CD4-positive, alpha-beta T cell treated with Interleukin-15 for 1 hour (primary cell): ENCODE data around the gene AGAP1.

Experiments used
- DNase-seq: peaks from one replicate; pipeline ENCODE4 v3.0.0-alpha.2; 2020

The AGAP1 gene

GRCh38 chr2:235534678-235535422 lies 41.0 kb downstream of the AGAP1 start:
- no peak for DNase-seq

GRCh38 chr2:235535423-235536130 lies 41.7 kb downstream of the AGAP1 start:
- no peak for DNase-seq

GRCh38 chr2:235536711-235537110 lies 42.9 kb downstream of the AGAP1 start:
- no peak for DNase-seq

GRCh38 chr2:235537186-235537585 lies 43.3 kb downstream of the AGAP1 start:
- DNase-seq = no peak

GRCh38 chr2:235537587-235537986 lies 43.7 kb downstream of the AGAP1 start:
- no peak for DNase-seq

- no peak for DNase-seq
Observed at GRCh38 chr2:235538144-235538639, 44.3 kb downstream of the AGAP1 start.

GRCh38 chr2:235538981-235539380 lies 45.1 kb downstream of the AGAP1 start:
- no peak for DNase-seq

- DNase-seq = no peak
Observed at GRCh38 chr2:235539773-235540172, 45.9 kb downstream of the AGAP1 start.

GRCh38 chr2:235541016-235541415 lies 47.2 kb downstream of the AGAP1 start:
- no peak for DNase-seq

- DNase-seq = no peak
Observed at GRCh38 chr2:235541838-235542549, 48.2 kb downstream of the AGAP1 start.

GRCh38 chr2:235542733-235543127 lies 48.9 kb downstream of the AGAP1 start:
- DNase-seq = no peak

- DNase-seq = no peak
Observed at GRCh38 chr2:235543128-235543750, 49.4 kb downstream of the AGAP1 start.

GRCh38 chr2:235543851-235544688 lies 50.2 kb downstream of the AGAP1 start:
- no peak for DNase-seq

GRCh38 chr2:235544689-235544969 lies 50.8 kb downstream of the AGAP1 start:
- no peak for DNase-seq

- no peak for DNase-seq
Observed at GRCh38 chr2:235545339-235546150, 51.7 kb downstream of the AGAP1 start.

GRCh38 chr2:235546151-235546435 lies 52.2 kb downstream of the AGAP1 start:
- no peak for DNase-seq

GRCh38 chr2:235546436-235546835 lies 52.6 kb downstream of the AGAP1 start:
- DNase-seq = no peak

GRCh38 chr2:235549735-235550377 lies 56.0 kb downstream of the AGAP1 start:
- DNase-seq = no peak

GRCh38 chr2:235550378-235550760 lies 56.5 kb downstream of the AGAP1 start:
- no peak for DNase-seq

- DNase-seq = no peak
Observed at GRCh38 chr2:235550946-235551345, 57.1 kb downstream of the AGAP1 start.

GRCh38 chr2:235551965-235552364 lies 58.1 kb downstream of the AGAP1 start:
- DNase-seq = no peak
